NCI-H526 (cell line): ENCODE data around the gene METTL22.
A peak's percentile ranks its signal among the peaks of the same experiment; 100 is the strongest.
"Not testable (repeated sequence)": the region's sequence is repeated elsewhere in the genome, so short reads cannot be mapped to it uniquely, and the experiment has no call there.

Experiments used
- DNase-seq, 2 experiments: peaks; one replicate each; lab custom pipeline; 2025; lab: John Stamatoyannopoulos, UW

Gene METTL22

GRCh38 chr16:8632675-8633182, 11.2 kb downstream of the METTL22 start:
- DNase-seq = no peak

- peak in 1 of 2 experiments; percentile 50 for DNase-seq
These were observed 13.7 kb downstream of the METTL22 start for GRCh38 chr16:8634991-8635736.

- DNase-seq = no peak
These were observed 18.2 kb downstream of the METTL22 start for GRCh38 chr16:8639694-8640093.

GRCh38 chr16:8641671-8642070, 20.2 kb downstream of the METTL22 start:
- DNase-seq = no peak

- no peak for DNase-seq
These were observed 20.6 kb downstream of the METTL22 start for GRCh38 chr16:8642146-8642545.

GRCh38 chr16:8644211-8645140, 23.0 kb downstream of the METTL22 start:
- no peak for DNase-seq

GRCh38 chr16:8645141-8645521, 23.6 kb downstream of the METTL22 start:
- DNase-seq = no peak

- no peak for DNase-seq
These were observed 24.3 kb downstream of the METTL22 start for GRCh38 chr16:8645831-8646230.

GRCh38 chr16:8646326-8647053, 25.0 kb downstream of the METTL22 start:
- no peak for DNase-seq

GRCh38 chr16:8647721-8648318, 26.3 kb downstream of the METTL22 start:
- no peak for DNase-seq

GRCh38 chr16:8648877-8649276, 27.4 kb downstream of the METTL22 start:
- no peak for DNase-seq

GRCh38 chr16:8649829-8650554, 28.5 kb downstream of the METTL22 start:
- no peak for DNase-seq

GRCh38 chr16:8651958-8652357, 30.5 kb downstream of the METTL22 start:
- DNase-seq = not testable (repeated sequence)

- peak in 1 of 2 experiments; percentile 63 for DNase-seq
These were observed 33.8 kb downstream of the METTL22 start for GRCh38 chr16:8655184-8655717.

GRCh38 chr16:8656376-8656775, 34.9 kb downstream of the METTL22 start:
- no peak for DNase-seq

GRCh38 chr16:8660841-8661301, 39.4 kb downstream of the METTL22 start:
- peak; percentile 55 to 79 for DNase-seq

GRCh38 chr16:8661703-8662102, 40.2 kb downstream of the METTL22 start:
- no peak for DNase-seq

- DNase-seq = no peak
These were observed 41.9 kb downstream of the METTL22 start for GRCh38 chr16:8663192-8664089.

GRCh38 chr16:8665529-8665928, 44.0 kb downstream of the METTL22 start:
- no peak for DNase-seq

GRCh38 chr16:8667492-8667891, 46.0 kb downstream of the METTL22 start:
- no peak for DNase-seq
